Suppressor macrophage (primary cell): ENCODE results near the gene PLCH1.
A peak's percentile ranks its signal among the peaks of the same experiment; 100 is the strongest.

Experiments
- DNase-seq, 4 experiments: peaks; one replicate each; pipeline ENCODE4 v3.0.0-alpha.2; 2020 to 2022

PLCH1 gene

DNA sequence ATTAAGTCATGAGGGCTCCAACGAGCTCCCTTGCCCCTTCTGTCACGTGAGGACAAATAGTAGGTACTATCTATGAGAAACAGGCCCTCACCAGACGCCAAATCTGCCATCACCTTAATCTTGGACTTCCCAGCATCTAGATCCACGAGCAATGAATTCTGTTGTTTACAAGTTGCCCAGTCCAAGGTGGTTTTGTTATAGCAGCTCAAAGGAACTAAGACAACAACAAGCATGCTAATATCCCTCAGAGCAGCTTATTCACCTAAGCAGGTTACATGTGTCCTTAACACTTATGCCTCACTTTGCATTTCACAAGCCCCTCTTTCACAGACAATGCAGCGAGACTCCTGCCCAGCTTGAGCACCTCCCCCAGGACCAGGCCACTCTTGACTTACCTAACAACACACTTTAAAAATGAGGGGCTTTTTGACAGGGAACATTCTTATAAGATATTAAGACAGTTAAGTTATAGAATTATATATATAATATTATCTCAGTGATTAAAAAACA lies 219.5 kb downstream of the PLCH1 start:
- no peak for DNase-seq

GRCh38 chr3:155520463-155520862 lies 224.4 kb downstream of the PLCH1 start:
- no peak for DNase-seq

DNA sequence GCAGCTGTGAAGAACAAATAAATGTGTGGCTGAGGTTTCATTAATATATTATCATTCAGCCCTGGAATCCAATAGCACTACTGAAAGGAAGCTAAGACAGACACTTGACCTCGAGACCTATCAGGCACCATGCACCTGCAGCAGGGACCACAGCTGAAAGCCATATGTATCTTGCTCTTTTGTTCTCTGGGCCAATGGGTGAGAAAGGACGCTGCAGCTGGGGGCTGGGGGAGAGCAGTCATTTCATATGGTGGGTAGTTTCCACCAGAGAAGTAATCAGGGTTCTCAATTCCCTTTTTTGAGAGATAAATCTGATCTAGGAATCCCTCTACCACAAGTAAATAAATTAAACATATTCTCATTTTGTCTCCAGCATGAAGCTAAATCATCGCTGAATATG lies 225.8 kb downstream of the PLCH1 start:
- DNase-seq = no peak

DNA sequence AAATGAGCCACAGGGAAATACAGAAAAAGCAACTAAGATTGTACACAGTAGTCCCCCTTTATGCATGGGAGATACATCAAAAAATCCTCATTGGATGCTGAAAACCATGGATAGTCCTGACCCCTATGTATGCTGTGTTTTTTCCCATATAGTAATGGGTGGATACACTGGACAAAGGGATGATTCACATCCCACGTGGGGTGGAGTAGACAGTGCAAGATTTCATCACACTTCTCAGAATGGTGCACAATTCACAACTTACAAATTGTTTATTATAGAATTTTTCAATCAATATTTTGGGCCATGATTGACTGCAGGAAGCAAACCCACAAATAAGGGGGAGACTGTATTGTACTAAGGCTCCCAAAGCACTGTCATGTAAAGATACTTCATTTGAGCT lies 227.0 kb downstream of the PLCH1 start:
- DNase-seq = no peak

GRCh38 chr3:155516439-155516838 lies 228.4 kb downstream of the PLCH1 start:
- DNase-seq = no peak

DNA sequence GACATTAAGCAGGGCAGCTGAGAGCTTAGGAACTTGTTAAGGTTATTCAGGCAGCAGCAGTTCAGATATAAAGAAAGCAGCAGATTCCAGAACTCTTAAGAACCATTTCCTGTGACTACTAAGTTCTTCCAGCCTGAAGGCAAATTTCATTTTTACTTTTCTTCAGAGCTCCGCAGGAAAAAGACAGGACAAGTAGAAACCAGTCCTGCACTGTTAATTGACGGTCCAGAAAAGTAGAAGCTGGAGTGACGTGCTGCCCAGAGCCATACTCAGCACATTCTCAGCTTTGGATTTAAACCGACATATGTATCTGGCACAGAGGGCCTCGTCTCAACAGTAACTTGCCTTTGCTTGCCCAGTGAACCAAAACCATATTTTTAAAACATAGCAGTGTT lies 232.0 kb downstream of the PLCH1 start:
- DNase-seq = no peak

GRCh38 chr3:155512175-155512866 lies 232.6 kb downstream of the PLCH1 start:
- DNase-seq = no peak

- DNase-seq = no peak
These were observed 240.2 kb downstream of the PLCH1 start for GRCh38 chr3:155504682-155505081.

- DNase-seq = no peak
These were observed 242.2 kb downstream of the PLCH1 start for GRCh38 chr3:155502630-155503029.

GRCh38 chr3:155500194-155500818 lies 244.6 kb downstream of the PLCH1 start:
- no peak for DNase-seq

GRCh38 chr3:155497930-155498647 lies 246.8 kb downstream of the PLCH1 start:
- peak in 3 of 4 experiments; percentile 2 to 4 (median 3) for DNase-seq

DNA sequence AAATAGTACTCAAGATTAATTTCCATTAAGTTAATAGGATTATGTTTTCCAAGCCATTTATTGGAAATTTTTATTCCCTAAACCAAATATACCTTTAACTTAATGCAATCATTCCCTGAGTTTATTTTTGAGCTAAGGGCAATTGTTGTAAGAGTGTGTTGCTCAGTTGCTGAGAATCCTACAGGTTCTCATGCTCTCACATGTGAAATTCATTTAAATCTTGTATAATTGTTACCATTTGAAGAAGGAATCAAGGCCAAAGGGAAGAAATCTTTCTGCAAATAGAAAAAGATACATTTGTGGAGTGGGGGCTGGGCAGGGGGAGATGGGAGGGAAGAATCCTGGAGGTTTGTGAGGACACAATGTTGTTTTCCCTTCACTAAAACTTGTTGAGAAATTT lies 248.7 kb downstream of the PLCH1 start:
- DNase-seq = no peak

GRCh38 chr3:155495387-155495786 lies 249.5 kb downstream of the PLCH1 start:
- DNase-seq = no peak

DNA sequence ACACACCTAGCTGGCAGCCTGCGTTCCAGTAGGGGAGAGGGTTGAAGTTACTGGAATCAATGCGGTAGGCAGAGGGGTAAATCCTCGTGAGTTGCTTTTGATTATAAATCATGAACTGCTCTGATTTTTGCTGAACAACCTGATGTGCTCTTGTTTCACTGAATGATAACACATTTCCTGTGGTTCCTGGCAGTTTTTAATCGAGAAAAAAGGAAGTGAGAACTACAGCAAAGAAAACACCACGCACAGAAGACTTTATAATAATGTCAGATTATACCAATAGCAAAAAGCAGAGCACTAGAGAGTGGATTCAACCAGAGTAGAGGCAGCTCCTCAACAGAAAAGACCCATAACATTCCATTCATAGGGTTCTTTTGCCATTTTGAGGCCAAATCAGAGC lies 250.5 kb downstream of the PLCH1 start:
- DNase-seq = peak in 1 of 4 experiments; percentile 3

- no peak for DNase-seq
These were observed 252.0 kb downstream of the PLCH1 start for GRCh38 chr3:155492841-155493240.

GRCh38 chr3:155491696-155492095 lies 253.2 kb downstream of the PLCH1 start:
- DNase-seq = no peak

GRCh38 chr3:155488671-155489070 lies 256.2 kb downstream of the PLCH1 start:
- no peak for DNase-seq

DNA sequence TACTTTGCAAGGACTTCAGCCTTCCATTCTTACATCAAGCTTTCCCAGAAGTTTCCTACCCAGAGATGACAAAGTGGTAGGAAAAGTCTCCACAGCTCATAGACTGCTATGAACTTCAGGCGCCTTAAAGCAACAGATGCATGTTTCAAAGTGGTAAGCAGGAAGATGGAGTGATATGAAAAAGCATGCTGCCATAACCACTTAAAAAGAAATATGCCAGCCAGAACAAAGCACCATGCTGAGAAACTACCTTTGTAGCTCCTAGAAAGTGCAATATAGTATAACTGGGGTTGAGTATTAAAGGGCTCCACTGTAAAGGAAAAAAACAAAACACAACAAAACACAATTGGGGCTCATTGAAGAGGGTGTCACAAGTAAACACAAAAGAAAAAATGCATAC lies 259.0 kb downstream of the PLCH1 start:
- DNase-seq = no peak

- no peak for DNase-seq
These were observed 263.3 kb downstream of the PLCH1 start for GRCh38 chr3:155481591-155481990.

- DNase-seq = no peak
These were observed 263.8 kb downstream of the PLCH1 start for GRCh38 chr3:155481089-155481488.

DNA sequence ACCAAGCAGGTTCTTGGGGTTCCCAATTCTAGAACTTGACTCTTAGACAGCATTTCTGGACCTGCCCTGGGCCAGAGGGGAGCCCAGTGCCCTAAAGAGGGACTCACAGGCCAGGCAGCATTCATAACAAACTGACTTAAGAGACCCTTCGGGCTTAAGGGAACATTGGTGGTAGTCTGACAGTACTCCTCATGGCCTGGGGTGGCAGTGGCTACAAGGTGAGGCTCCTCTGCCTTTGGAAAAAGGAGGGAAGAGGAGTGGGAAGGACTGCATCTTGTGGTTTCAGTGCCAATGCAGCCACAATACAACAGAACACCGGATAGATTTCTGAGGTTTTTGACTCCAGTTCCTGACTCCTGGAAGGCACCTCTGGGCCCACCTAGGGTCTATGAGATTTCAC lies 279.2 kb downstream of the PLCH1 start:
- DNase-seq = no peak

GRCh38 chr3:155462672-155463071 lies 282.2 kb downstream of the PLCH1 start:
- DNase-seq = no peak

DNA sequence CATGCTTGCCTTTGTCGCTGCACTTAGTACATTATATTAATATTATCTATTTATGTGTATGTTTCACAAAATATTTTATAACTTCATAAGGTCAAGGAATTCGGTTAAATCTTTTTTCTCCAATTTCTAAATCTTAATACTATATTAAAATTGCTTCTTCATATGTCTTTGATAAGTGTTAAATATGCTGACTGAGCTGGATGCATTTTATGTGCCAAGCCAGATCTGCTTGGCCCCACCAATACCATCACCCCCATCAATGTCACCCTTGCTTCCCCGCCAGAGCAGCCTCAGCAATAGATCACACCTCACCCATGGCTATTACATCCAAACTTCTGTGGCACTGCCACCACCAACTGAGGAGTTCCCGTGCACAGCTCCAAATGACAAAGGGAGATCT lies 287.3 kb downstream of the PLCH1 start:
- no peak for DNase-seq

DNA sequence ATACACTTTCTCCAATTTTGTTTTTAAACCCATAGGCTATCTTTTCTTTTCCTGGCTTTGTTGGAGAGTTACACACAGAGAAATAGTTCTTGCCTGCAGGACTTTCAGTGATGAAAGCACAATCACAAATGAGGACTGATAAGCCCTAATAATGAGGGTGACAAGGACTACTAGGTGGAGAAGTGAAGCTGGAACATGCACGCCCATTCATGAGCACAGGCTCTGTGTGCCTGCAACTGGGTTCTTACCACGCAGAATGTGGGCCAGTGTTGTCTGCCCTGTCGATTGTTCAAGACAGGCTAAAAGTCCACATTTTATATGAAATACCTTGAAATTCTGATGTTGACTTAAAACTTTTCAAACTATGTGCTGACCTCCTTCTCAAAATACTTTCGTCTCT lies 289.1 kb downstream of the PLCH1 start:
- DNase-seq = no peak
